Iris pigment epithelial cell (primary cell): ENCODE measurements around the gene MTHFSD.

ENCODE experiments used
- DNase-seq: peaks from one replicate; pipeline ENCODE4 v3.0.0-alpha.2; 2011; ENCODE audit warnings: low read depth

The MTHFSD gene

GRCh38 chr16:86490859-86491639, 64.0 kb downstream of the MTHFSD start:
- DNase-seq: no peak

GRCh38 chr16:86485746-86486145, 69.3 kb downstream of the MTHFSD start:
- DNase-seq: peak; percentile 63

- no peak for DNase-seq
These were observed 70.8 kb downstream of the MTHFSD start for GRCh38 chr16:86484240-86484639.

- DNase-seq: no peak
These were observed 73.4 kb downstream of the MTHFSD start for GRCh38 chr16:86481607-86482006.

GRCh38 chr16:86480444-86480843, 74.6 kb downstream of the MTHFSD start:
- DNase-seq: no peak
